Measurements from ENCODE around the gene ZNF213. TPM values are rescaled to one million over a fixed set of nuclear protein-coding genes. Genes with fewer than 3 reads are reported as not detected.
A peak's percentile ranks its signal among the peaks of the same experiment; 100 is the strongest.

The ZNF213 gene
- total RNA-seq, 2 experiments from 2014 or later: 9.9 to 11.1 TPM

DNA sequence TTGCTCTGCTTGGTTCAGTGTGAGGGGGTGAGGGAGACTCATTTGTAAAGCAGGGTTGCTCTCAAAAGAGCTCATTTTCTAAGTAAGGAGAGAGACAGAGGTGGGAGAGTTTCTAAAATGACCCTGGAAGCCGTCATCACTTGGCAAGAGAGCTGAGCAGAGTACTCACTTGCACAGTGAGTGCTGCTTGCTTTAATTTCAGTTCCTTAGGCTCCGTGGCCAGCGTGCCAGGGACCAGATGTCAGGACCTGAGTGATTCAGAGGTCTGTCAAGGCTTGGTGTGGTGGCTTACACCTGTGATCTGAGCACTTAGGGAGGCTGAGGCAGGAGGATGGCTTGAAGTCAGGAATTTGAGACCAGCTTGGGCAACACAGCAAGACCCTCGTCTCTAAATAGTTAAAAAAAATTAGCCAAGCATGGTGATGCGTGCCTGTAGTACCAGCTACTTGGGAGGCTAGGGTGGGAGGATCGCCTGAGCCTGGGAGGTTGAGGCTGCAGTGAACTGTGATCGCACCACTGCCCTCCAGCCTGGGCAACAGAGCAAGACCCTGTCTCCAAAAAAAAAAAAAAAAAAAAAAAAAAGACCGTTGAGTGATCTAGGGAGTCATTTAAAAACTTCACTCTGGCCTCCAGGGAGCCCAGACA, 11.8 kb upstream of the ZNF213 start:
- POLR2A ChIA-PET: no interaction called here
- peak overlapping the region; percentile 97 for H3K27ac Mint-ChIP-seq

DNA sequence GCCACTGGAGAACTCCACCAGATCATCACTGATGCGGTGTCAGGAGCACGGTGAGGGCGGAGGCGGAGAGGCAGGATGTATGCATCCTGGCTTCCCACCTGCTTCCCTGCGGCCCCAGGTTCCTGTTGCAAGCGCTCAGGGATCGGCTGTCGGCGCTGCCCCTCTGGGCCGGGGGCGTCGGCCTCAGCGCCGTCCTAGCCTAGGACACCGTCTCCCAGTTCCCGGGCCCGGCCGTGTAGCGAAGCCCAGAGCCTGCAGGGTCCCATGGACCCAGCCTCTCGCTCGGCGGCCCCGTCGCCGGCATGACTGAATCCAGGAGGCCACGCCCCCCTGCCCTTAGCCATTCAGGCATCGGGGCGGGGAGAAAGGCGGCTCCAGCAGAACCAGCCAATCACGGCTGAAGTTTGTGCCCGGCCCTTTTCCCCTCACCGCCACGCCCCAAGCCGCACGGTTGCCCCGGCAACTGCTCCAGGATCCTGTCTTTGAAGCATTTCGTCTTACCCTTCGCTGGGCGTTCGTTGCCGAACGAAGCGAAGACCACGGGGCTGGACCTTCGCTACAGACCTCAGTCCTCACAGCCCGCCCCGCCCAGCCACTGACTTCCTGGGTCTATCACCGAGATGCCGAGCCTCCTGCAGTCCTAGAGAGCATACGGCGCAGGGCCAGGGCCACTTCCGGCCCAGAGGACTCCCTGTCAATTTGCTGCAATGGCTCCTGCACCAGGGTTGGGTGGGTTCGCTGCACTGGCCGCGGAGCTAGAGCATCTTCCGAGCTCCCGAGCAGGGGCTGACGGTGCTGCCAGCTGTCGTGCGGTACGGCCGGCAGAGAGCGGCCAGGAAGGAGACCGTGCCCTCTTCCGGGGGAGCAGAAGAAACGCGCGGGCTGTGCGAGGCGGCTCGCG, 10.6 kb upstream of the ZNF213 start:
- H3K4me3 Mint-ChIP-seq: peak overlapping the region; percentile 82
- DNase-seq: peak; percentile 98
- H3K27me3 Mint-ChIP-seq: no peaks in the 10 kb centered on the region
- CTCF ChIA-PET: interaction anchor here (0.7 to 8.8 kb wide), 4 partner anchors 24 to 67 kb away, joined by 3 to 67 read pairs (median 4); no protein-coding TSS in a partner anchor
- H3K9me3 Mint-ChIP-seq: no peaks in the 10 kb centered on the region
- POLR2A ChIA-PET: interaction anchor here (1.1 kb wide), 1 partner anchor 49 kb away, joined by 3 read pairs; no protein-coding TSS in a partner anchor
- peaks cover 52% of the 10 kb centered on the region for H3K4me1 Mint-ChIP-seq
- H3K36me3 Mint-ChIP-seq (ENCODE audit: low read depth): peaks cover 30% of the 10 kb centered on the region
- H3K27ac Mint-ChIP-seq: peak overlapping the region; percentile 97

More for the DNA sequence above, 11.8 kb upstream of the ZNF213 start:
- peaks cover 30% of the 10 kb centered on the region for H3K36me3 Mint-ChIP-seq (ENCODE audit: low read depth)
- no peaks in the 10 kb centered on the region for H3K27me3 Mint-ChIP-seq
- CTCF ChIA-PET: interaction anchor here (1.2 to 2.5 kb wide), 3 partner anchors 9 to 65 kb away, joined by 4 to 10 read pairs (median 6); partner anchors contain the start of gene ZNF213
- peak overlapping the region; percentile 82 for H3K4me3 Mint-ChIP-seq
- H3K9me3 Mint-ChIP-seq: no peaks in the 10 kb centered on the region
- H3K4me1 Mint-ChIP-seq: peaks cover 46% of the 10 kb centered on the region
- no peak for DNase-seq

DNA sequence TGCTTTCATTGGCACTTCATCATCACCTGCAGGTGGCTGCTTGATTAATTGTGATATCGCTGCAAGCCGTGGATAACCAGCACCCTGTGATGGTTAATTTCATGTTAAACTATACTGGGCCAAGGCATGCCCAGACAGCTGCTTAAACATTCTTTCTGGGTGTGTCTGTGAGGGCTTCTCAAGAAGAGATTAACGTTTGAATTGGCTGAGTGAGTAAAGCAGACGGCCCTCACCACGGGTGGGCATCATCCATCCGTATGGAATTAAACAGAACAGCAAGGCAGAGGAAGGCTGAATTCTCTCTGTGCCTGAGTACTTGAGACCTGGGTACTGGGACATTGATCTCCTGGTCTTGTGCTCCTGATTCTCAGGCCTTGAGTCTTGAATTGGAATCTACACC, 7.1 kb upstream of the ZNF213 start:
- CTCF ChIA-PET: interaction anchor here (0.6 to 11.6 kb wide), 13 partner anchors 15 to 382 kb away, joined by 3 to 153 read pairs (median 20); partner anchors contain the start of genes ZNF205 and ZSCAN10
- DNase-seq: no peak
- Mint-ChIP-seq H3K27ac (peak overlapping the region; percentile 41), H3K36me3 (ENCODE audit: low read depth) (peaks cover 43% of the 10 kb centered on the region), H3K4me3 (peak overlapping the region; percentile 88), H3K9me3 (no peaks in the 10 kb centered on the region), H3K27me3 (no peaks in the 10 kb centered on the region), H3K4me1 (peaks cover 65% of the 10 kb centered on the region)
- POLR2A ChIA-PET: interaction anchor here (0.6 kb wide), 1 partner anchor 49 kb away, joined by 4 read pairs; no protein-coding TSS in a partner anchor

DNA sequence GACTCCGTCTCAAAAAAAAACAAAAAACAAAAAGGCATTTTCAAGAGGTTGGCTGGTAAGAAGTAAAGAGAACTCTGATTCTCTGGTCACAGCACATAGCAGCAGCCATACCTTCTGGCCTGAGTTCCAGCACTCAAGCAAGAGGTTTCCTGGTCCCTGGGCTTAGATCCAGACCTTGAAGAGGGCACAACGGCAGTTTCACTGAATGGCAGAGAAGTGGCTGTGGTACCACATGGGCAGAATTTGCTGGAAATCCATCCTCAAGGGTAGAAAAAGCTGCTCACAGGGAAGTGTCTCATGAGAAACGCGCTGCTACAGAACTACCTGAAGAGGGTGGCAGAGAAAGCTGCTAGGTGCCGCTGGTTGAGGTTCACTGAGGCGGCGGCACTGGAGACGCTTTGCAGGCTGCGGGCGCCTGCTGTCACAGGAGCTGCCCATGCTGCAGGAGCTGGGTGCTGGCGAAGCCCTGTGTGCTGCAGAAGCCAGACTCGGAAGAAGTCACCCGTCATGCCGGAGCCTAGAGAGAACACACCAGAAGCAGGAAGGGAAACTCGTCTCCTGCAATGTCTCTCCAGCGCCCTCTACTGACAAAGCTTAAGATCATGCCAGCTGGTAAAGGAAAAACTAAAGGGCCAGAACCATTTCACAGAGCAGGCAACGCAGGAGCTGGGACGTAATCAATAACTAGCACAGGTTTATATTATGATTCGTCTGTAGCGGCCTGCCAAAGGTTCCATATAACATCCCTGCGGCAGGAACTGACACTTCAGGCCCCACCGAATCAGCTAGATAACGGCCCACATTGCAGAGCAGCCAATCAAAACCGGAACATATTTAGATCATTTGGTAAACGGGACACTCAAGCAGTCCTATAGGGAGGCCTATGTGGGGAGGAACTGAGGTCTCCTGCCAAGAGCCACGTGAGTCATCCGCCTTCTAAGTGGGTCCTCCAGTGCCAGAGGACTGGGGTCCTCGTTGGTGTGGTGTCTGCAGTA, 5.4 kb upstream of the ZNF213 start:
- Mint-ChIP-seq H3K4me1 (peaks cover 63% of the 10 kb centered on the region), H3K27ac (peak overlapping the region; percentile 85), H3K9me3 (no peaks in the 10 kb centered on the region), H3K27me3 (no peaks in the 10 kb centered on the region), H3K4me3 (peak overlapping the region; percentile 88), H3K36me3 (ENCODE audit: low read depth) (peaks cover 47% of the 10 kb centered on the region)
- POLR2A ChIA-PET: interaction anchor here (0.5 to 1.6 kb wide), 7 partner anchors 10 to 70 kb away, joined by 3 to 14 read pairs (median 5); partner anchors contain the start of gene IL32
- DNase-seq: peak; percentile 94
- CTCF ChIA-PET: interaction anchor here (0.6 to 11.6 kb wide), 43 partner anchors 8 to 382 kb away, joined by 3 to 153 read pairs (median 5); partner anchors contain the start of genes IL32, MMP25, TNFRSF12A and ZNF205

DNA sequence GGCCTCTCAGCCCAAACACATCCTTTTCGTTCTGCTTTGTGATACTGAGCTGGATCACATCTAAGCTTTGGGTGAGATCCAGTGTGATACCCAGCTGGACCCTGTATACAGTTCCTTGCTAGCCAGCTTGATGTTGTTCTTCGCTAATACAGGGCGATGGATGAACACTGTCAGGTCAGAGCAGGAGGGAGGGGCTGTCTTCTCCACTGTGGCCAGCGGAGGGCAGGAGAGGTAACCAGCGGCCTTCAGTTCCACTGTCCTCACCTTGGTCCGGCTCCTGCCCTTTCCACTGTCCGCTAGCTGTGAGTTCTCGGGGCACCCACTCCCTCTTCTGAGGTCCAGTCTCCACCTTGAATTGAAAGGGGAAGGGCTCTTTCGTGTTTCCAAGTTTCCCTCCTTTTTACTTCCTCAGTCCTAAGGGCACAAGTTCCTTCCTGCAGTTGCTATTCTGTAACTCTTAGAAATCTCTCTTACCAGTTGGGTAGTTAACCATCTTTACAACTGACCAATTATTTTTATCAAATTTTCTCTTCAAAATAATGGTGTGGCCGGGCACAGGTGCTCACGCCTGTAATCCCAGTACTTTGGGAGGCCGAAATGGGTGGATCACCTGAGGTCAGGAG, 3.0 kb upstream of the ZNF213 start:
- POLR2A ChIA-PET: interaction anchor here (0.6 kb wide), 1 partner anchor 138 kb away, joined by 3 read pairs; no protein-coding TSS in a partner anchor
- Mint-ChIP-seq H3K36me3 (ENCODE audit: low read depth) (peaks cover 31% of the 10 kb centered on the region), H3K4me1 (peaks cover 53% of the 10 kb centered on the region), H3K27me3 (no peaks in the 10 kb centered on the region), H3K27ac (no peak overlapping the region), H3K4me3 (no peak overlapping the region), H3K9me3 (no peaks in the 10 kb centered on the region)
- peak; percentile 70 for DNase-seq
- CTCF ChIA-PET: interaction anchor here (0.9 to 11.6 kb wide), 14 partner anchors 9 to 103 kb away, joined by 3 to 153 read pairs (median 7); no protein-coding TSS in a partner anchor

DNA sequence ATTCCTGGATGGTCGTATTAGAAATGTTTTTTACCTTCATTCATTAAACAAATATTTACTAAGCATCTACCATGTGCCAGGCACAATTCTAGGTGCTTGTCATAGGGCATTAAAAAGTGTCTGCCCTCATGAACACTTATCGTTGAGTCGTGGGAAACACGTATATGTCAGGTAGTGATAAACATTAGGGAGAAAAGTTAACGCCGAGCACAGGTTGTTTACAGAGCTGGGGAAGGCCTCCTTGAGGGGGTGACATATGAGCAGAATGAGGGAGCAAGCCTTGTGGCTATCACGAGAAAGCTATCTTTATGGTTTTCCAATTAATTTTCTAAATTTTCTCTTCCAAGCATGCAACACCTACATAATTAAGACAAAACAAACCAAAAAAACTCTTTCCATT, 985 bp upstream of the ZNF213 start:
- no peaks in the 10 kb centered on the region for H3K27me3 Mint-ChIP-seq
- CTCF ChIA-PET: interaction anchor here (1.0 to 11.6 kb wide), 12 partner anchors 8 to 106 kb away, joined by 3 to 153 read pairs (median 4); no protein-coding TSS in a partner anchor
- H3K4me3 Mint-ChIP-seq: peak overlapping the region; percentile 98
- no peak for DNase-seq
- POLR2A ChIA-PET: interaction anchor here (0.6 kb wide), 1 partner anchor 68 kb away, joined by 3 read pairs; the partner anchor contains the start of gene IL32
- H3K4me1 Mint-ChIP-seq: peaks cover 40% of the 10 kb centered on the region
- peaks cover 21% of the 10 kb centered on the region for H3K36me3 Mint-ChIP-seq (ENCODE audit: low read depth)
- H3K9me3 Mint-ChIP-seq: no peaks in the 10 kb centered on the region
- peak overlapping the region; percentile 95 for H3K27ac Mint-ChIP-seq

DNA sequence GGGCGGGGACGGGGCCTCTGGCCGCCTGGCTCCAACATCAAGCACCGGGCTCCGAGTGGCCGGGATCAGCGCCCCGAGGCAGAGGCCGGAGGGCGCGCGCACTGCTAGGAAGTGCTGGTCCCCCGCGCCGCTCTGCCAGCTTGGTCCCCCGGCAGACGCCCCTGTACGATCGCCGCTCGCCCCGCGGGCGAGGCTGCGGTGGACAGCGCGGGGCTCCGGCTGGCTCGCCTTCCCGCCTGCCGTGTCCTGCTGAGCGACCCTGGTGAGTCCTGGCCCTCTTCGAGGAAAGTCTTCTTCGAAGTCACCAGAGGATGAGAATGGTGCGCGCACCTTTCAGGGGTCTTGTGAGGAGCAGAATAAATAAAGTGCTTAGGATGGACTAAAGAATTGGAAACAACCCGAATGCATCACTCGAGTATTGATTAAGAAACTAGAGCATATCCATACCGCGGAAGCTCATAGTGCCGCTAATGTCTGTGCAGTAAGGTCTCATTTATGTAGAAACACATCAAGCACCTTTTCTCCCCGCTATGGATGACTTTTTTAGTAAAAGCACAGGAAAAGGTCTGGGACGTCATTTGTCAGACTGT, 392 bp downstream of the ZNF213 start:
- H3K36me3 Mint-ChIP-seq (ENCODE audit: low read depth): peaks cover 15% of the 10 kb centered on the region
- ChIA-PET CTCF (interaction anchor here (0.8 to 11.6 kb wide), 15 partner anchors 10 to 107 kb away, joined by 3 to 153 read pairs (median 4); no protein-coding TSS in a partner anchor), POLR2A (interaction anchor here (0.6 to 1.3 kb wide), 3 partner anchors 9 to 368 kb away, joined by 3 read pairs; no protein-coding TSS in a partner anchor)
- no peaks in the 10 kb centered on the region for H3K9me3 Mint-ChIP-seq
- H3K27me3 Mint-ChIP-seq: no peaks in the 10 kb centered on the region
- peak; percentile 21 for DNase-seq
- H3K4me1 Mint-ChIP-seq: peaks cover 31% of the 10 kb centered on the region
- H3K27ac Mint-ChIP-seq: peak overlapping the region; percentile 86
- H3K4me3 Mint-ChIP-seq: peak overlapping the region; percentile 98

DNA sequence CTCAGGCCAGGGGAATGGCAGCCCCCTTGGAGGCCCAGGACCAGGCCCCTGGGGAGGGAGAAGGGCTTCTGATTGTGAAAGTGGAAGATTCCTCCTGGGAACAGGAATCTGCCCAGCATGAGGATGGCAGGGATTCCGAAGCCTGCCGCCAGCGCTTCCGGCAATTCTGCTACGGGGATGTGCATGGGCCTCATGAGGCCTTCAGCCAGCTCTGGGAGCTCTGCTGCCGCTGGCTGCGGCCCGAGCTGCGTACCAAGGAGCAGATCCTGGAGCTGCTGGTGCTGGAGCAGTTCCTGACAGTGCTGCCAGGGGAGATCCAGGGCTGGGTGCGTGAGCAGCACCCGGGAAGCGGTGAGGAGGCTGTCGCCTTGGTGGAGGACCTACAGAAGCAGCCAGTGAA, 2.4 kb downstream of the ZNF213 start:
- CTCF ChIA-PET: interaction anchor here (0.5 to 11.6 kb wide), 7 partner anchors 10 to 169 kb away, joined by 3 to 153 read pairs (median 4); no protein-coding TSS in a partner anchor
- Mint-ChIP-seq H3K36me3 (ENCODE audit: low read depth) (peaks cover 15% of the 10 kb centered on the region), H3K27me3 (no peaks in the 10 kb centered on the region), H3K4me1 (peaks cover 22% of the 10 kb centered on the region), H3K27ac (no peak overlapping the region), H3K4me3 (no peak overlapping the region), H3K9me3 (no peaks in the 10 kb centered on the region)
- POLR2A ChIA-PET: no interaction called here
- no peak for DNase-seq

DNA sequence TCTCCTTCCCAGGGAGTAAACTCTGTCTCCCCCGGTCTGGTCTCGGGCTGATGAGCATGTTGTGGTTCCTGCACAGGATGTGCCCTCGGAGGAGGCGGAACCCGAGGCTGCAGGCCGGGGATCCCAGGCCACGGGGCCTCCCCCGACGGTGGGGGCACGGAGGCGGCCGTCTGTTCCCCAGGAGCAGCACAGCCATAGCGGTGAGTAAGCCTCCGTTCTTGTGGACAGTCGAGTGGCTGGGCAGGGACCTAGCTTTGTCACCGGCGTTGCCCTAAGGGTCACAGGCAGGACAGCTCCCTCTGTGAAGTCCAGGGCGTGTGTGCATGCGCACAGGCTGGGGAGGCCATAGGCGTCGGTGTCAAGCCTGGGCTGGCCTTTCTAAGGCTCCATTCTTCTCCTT, 3.5 kb downstream of the ZNF213 start:
- ChIA-PET CTCF (interaction anchor here (1.3 to 11.6 kb wide), 4 partner anchors 9 to 36 kb away, joined by 3 to 153 read pairs (median 9); no protein-coding TSS in a partner anchor), POLR2A (no interaction called here)
- Mint-ChIP-seq H3K27me3 (no peaks in the 10 kb centered on the region), H3K4me1 (peaks cover 17% of the 10 kb centered on the region), H3K4me3 (no peak overlapping the region), H3K9me3 (no peaks in the 10 kb centered on the region), H3K36me3 (ENCODE audit: low read depth) (peaks cover 16% of the 10 kb centered on the region), H3K27ac (no peak overlapping the region)
- DNase-seq: no peak

DNA sequence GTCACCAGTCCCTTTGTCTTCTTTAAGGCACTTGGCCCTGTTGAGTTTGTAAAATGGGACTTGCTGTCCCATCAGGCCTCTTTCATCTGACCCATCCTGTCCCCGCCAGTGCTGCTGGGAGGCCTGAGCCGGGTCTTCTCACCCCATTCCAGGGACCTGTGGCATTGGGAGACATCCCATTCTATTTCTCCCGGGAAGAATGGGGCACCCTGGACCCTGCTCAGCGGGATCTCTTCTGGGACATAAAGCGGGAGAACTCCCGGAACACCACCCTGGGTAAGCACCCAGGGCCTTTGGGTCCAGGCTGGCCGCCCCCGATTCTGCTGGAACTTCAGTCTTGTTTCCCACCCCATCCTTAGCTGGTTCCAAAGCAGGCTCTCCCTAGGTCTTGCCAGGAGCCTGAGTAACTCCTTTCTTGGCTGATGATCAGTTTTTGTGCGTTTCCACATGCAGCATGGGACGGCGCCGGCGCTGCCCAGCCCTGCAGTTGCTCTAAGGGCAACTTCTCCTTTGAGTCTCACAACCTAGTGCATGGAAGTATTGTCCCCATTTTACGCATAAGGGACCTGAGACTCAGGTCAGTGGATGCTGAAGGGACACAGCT, 4.1 kb downstream of the ZNF213 start:
- no peak for DNase-seq
- Mint-ChIP-seq H3K27me3 (no peaks in the 10 kb centered on the region), H3K36me3 (ENCODE audit: low read depth) (peaks cover 16% of the 10 kb centered on the region), H3K4me1 (peaks cover 13% of the 10 kb centered on the region), H3K4me3 (no peak overlapping the region), H3K27ac (no peak overlapping the region), H3K9me3 (no peaks in the 10 kb centered on the region)
- CTCF ChIA-PET: interaction anchor here (0.6 to 2.9 kb wide), 5 partner anchors 9 to 16 kb away, joined by 3 to 14 read pairs (median 3); no protein-coding TSS in a partner anchor
- POLR2A ChIA-PET: no interaction called here
